Measurements from ENCODE around the gene EBF4.

Gene EBF4

GRCh38 chr20:2700913-2701620 lies 8.5 kb downstream of the EBF4 start:
- no peak for DNase-seq

DNA sequence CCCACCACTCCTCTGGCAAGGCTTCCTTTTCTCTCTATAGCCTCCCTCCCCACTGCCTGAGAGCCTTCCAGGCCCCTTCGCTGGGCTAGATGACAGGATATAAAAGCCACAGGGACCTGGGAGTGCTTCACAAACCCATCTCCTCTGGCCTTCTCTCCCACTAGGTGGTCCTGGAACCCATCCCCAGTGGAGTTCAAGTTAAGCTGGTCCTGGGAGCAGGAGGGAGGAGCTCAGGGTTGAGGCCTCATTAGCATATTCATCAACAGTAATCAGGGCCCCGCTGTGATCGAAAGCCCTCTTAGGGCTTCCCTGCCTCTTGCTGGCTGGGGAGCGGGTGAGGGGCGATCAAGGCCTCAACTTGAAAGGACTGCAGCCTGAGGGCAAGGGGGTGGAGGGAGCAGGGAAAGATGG lies 9.1 kb downstream of the EBF4 start:
- DNase-seq: no peak

- DNase-seq: no peak
These were observed 11.3 kb downstream of the EBF4 start for GRCh38 chr20:2703716-2704475.

DNA sequence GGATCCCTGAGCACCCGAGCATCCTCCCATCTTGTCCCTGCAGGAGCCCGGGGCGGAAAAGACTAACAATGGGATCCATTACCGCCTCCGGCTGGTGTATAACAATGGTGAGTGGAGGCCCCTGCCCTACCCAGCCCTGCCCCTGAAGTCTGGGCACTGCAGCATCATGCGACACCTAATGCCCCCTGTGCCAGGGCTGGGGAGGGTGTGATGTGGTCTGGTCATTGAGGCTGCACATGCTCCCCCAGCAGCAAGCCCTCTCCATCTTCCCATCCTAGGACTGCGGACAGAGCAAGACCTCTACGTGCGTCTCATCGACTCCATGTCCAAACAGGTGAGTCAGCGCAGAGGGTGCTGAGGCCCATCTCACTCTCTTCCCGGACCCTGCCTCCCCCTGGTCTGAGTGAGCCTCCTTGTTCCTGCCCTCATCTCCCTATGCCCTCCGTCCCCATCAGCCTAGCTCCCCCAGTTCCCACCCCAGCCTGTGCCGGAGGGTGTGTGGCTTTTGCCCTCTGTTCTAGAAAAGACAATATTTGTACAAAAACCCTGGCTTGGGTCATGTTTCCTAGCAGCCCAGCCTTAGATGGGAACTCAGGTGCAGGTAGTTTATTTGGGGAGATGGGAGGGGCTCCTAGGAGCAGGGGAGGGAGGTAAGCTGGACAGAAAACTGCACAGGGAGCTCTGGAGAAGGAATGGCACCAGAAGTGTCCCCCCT lies 13.5 kb downstream of the EBF4 start:
- DNase-seq: no peak

GRCh38 chr20:2706688-2707352 lies 14.2 kb downstream of the EBF4 start:
- DNase-seq: no peak

- DNase-seq: no peak
These were observed 14.9 kb downstream of the EBF4 start for GRCh38 chr20:2707353-2708072.

DNA sequence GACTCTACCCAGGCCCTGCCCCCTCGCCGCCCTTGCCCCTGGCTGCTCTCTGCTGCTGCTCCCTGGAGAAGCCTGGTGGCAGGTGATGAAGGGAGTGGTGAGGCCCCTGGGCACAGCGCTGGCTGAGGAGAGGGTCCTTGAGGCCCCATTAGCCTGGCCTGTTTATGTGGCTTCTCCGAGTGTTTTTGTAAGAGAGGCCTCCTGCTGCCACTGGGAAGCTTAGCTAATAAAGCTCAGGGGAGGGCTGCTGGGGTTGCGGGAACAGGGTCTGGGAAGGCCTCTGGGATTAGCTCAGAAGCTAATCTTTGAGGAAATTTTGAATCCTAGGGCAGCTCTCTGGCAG lies 15.5 kb downstream of the EBF4 start:
- no peak for DNase-seq

DNA sequence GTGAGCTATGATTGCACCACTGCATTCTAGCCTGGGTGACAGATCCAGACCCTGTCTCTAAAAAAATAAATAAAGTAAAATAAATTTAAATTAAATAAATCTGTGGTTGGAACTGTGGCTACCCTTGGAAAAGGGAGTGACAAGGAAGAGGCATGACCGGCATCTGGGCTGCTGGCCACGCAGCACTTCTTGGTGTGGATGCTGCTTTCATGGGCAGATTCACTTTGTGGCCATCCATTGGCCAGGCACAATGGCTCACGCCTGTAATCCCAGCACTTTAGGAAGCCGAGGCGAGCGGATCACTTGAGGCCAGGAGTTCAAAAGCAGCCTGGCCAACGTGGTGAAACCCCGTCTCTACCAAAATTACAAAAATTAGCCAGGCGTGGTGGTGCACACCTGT lies 16.1 kb downstream of the EBF4 start:
- DNase-seq: no peak

- no peak for DNase-seq
These were observed 16.8 kb downstream of the EBF4 start for GRCh38 chr20:2709205-2709981.

GRCh38 chr20:2713285-2713684 lies 20.7 kb downstream of the EBF4 start:
- DNase-seq: no peak

- DNase-seq: no peak
These were observed 36.7 kb downstream of the EBF4 start for GRCh38 chr20:2729251-2729713.

DNA sequence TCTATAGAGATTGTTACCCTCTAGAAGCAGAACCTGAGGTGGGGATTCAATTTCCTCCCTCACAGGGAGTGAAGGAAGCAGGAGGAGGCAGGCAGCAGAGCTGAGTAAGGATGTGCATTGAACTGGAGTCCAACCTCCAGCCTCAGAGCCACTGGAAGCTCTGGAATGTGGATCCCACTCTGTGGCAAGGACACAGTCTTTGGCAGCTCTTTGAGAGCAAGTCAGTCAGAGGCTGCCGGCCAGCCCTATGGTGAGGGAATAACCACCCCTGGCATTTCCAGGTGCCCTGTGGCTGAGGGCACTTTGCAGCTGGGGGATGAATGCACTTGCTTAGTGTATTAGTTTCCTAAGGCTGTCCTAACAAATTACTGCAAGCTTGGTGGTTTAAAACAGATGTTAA lies 37.2 kb downstream of the EBF4 start:
- DNase-seq: peak; percentile 39

GRCh38 chr20:2734899-2735298 lies 42.3 kb downstream of the EBF4 start:
- DNase-seq: no peak

DNA sequence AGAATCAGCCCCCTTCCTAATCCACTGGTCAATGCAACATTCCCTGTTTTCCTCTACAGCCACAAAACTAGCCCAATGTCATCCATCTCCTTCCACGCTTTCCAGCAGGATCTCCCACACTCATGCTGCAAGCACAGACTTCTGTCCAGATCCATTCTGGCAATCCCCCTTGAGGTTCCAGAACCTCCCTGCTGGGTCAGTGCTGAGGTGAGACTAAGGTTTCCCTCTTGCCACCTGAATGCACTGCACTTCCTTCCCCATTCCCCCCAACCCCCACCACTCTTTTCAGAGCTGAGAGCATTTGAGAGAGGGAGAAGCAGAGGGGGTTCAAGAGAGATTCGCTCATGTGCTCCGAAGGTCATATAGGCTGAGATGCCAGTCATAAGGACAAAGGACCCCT lies 43.9 kb downstream of the EBF4 start:
- no peak for DNase-seq

DNA sequence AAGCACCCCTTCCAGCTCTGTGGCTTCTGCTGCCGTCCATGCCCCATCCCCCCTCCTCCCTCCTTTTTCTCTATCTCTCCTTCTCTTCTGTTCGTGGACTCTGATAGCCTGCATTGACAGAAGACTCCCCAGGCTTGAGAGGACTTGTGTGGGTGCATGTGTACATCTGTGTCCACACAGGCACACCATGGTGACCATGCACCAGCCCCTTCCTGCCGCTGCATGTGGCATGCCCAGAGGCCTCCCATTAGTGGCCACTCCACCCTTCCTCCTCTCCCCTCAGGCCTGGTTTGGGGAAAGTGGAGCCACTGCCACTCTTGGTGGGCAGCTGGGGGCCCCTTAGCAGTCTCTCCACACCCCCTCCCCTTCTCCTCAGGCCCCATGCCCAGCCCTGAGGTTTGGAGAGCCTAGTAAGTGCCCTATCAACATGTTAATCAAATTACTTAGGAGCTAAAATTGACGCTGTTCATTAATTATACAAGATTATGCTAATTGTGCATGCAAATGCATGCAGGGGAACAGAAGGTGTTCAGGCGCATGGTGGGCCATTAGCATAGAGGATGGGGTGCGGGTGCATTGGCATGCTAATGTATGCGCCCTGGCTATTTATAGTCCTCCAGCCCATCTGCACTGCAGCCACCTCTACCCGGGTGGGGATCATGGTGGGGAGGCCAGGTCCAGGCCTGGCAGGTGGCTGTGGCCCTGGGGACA lies 45.9 kb downstream of the EBF4 start:
- no peak for DNase-seq

GRCh38 chr20:2739042-2739398 lies 46.4 kb downstream of the EBF4 start:
- DNase-seq: no peak

DNA sequence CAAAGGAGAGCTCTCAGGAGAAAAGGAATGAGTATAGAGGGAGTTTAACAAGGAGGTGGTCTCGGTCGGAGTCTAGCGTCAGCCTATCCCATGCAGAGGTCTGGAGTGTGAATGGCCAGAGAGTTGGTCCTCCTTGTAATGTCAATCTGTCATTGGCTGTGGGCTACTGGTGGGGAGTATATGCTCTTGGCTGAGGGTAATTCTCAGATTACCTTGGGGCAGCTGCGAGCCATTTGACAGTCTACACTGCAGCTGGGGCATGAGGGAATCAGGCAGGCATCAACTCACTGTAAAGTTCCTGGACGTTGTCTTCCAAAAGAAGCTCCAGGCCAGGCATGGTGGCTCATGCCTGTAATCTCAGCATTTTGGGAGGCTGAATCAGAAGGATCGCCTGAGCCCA lies 48.1 kb downstream of the EBF4 start:
- no peak for DNase-seq

DNA sequence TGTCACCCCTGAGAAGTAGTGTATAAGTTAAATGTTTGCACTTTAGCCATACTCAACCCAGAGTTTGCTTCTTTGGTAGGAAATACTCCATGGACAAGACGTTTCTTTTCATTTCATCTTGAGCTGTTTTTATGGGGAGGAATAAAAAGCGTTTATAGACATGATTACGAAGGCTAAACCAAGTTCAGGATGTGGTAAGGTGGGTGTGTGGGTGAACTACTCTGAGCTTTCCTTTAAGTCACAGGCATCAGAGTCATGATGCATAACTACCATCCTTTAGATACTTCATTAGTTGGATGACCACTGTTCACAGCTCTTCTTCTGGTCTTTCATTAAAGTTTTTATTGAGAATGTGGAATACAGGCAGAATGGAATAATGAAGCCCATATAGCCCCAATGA lies 48.9 kb downstream of the EBF4 start:
- no peak for DNase-seq

DNA sequence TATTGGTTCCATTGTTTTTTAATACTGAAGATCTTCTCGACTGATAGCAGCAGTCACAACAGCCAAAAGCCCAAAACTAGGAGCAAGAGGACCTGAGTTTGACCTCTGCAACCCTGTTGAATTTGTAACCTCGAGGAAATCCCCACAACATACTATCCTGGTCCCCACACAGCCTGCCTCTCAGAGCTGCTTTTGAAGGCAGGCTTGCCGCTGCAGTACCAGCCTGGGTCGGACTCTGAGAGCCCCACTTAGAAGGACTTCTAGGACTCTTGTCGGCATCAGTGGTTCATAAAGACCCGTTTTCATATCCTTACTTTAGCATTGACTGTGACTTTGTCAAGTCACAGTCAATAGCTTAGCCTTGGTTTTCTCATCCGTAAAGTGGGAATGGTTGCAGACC lies 49.3 kb downstream of the EBF4 start:
- no peak for DNase-seq

DNA sequence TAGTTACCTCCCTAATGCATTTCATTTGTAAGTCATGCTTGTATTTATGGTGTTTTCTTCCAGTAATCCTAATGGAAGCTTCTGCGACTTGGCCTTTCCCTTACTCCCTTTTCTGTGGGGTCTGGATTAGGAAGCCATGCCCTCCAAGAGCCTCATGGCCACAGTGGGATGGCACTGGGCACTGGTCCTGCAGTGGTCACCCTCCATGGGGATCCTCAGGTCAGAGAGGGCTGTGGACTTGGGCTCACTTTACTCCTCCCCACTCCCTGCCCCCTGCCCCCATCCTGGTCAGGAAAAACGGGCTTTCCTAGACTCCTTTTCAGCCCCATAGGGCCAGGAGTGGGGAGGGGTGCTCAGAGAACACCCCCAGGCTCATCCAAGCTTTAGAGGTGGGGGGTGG lies 49.9 kb downstream of the EBF4 start:
- DNase-seq: no peak

GRCh38 chr20:2742934-2743559 lies 50.5 kb downstream of the EBF4 start:
- DNase-seq: peak; percentile 65
